Lung (tissue), 12 donors: ENCODE data around the gene ZNF521. TPM values are rescaled to one million over a fixed set of nuclear protein-coding genes. Genes with fewer than 3 reads are reported as not detected.
A peak's percentile ranks its signal among the peaks of the same experiment; 100 is the strongest.

Experiments
- ATAC-seq: fragments of 200-7000 bp; cut with Tn5 transposase; one replicate; pipeline ENCODE4 v1.9.1; 2020; ENCODE audit warnings: moderate number of reproducible peaks; ENCODE audit not compliant: insufficient read depth, low FRiP score
- DNase-seq, 3 donors: peaks; one replicate each; pipeline ENCODE4 v3.0.0-alpha.2; 2013 to 2017
- H3K27ac ChIP-seq, 2 donors: one replicate each; pipeline ENCODE4 v1.5.1; 2013; ENCODE audit warnings: mild to moderate bottlenecking in 2 of 2, moderate library complexity in 2 of 2, control low read depth in 1 of 2, inconsistent platforms in 1 of 2, low read depth in 1 of 2, low read length in 1 of 2
- H3K27me3 ChIP-seq, 3 donors: one replicate each; pipeline ENCODE4 v1.5.1; 2013; ENCODE audit warnings: low read length in 2 of 3; ENCODE audit not compliant: control insufficient read depth in 3 of 3, insufficient read depth in 3 of 3
- H3K36me3 ChIP-seq, 4 donors: one replicate each; pipeline ENCODE4 v1.5.1; 2013; ENCODE audit warnings: low read length in 4 of 4, mild to moderate bottlenecking in 1 of 4, moderate library complexity in 1 of 4; ENCODE audit not compliant: control insufficient read depth in 4 of 4, insufficient read depth in 4 of 4
- H3K4me1 ChIP-seq, 5 donors: one replicate each; pipeline ENCODE4 v1.5.1; 2013; ENCODE audit warnings: low read length in 5 of 5, mild to moderate bottlenecking in 2 of 5, moderate library complexity in 1 of 5; ENCODE audit not compliant: control insufficient read depth in 5 of 5, insufficient read depth in 5 of 5
- H3K4me3 ChIP-seq: one replicate; pipeline ENCODE4 v1.5.1; 2013; ENCODE audit warnings: mild to moderate bottlenecking, control low read depth, moderate library complexity
- H3K9ac ChIP-seq, 2 donors: one replicate each; pipeline ENCODE4 v1.5.1; 2013; ENCODE audit warnings: low read length in 2 of 2, control low read depth in 1 of 2; ENCODE audit not compliant: insufficient read depth in 1 of 2
- H3K9me3 ChIP-seq, 4 donors: one replicate each; pipeline ENCODE4 v1.5.1; 2013; ENCODE audit warnings: low read length in 3 of 4, mild to moderate bottlenecking in 1 of 4, moderate library complexity in 1 of 4; ENCODE audit not compliant: control insufficient read depth in 4 of 4, insufficient read depth in 3 of 4
- WGBS, 2 donors: extraction: QIAGEN DNeasy Blood & Tissue Kit; methylation state at CpG; one replicate each; pipeline ENCODE4 v1.1.7; 2013; 5-methylcytosine and 5-hydroxymethylcytosine counted together
- polyA plus RNA-seq, 2 donors: library from polyadenylated mRNA; stranded (reverse); fragments of 200-250 nt; gene quantifications; one replicate each; pipeline ENCODE4 v1.2.1, GENCODE V29; 2013
- total RNA-seq, 2 donors: library from RNA; depleted of rRNA in 1 of 2; stranded (reverse); fragments of >200 nt in 1 of 2; gene quantifications; one replicate each; pipeline ENCODE4 v1.2.1, GENCODE V29; 2014 to 2021
- TF ChIP-seq, protein P1 (sequence below): IDR thresholded peaks from 2 replicates; pipeline ENCODE4 v1.5.1; 2012; ENCODE audit warnings: mild to moderate bottlenecking; ENCODE audit errors: control extremely low read depth, extremely low read depth
- donor health status: control.
- donor health status: control.
- donor health status: Bipolar disorder and iron deficiency.
- donor health status: healthy.
- donor health status: DM: yes; HTN: yes; CAD: no.

The ZNF521 gene
- total and polyA plus RNA-seq, 4 donors = 1.5 to 48.8 (median 10.7) TPM

DNA sequence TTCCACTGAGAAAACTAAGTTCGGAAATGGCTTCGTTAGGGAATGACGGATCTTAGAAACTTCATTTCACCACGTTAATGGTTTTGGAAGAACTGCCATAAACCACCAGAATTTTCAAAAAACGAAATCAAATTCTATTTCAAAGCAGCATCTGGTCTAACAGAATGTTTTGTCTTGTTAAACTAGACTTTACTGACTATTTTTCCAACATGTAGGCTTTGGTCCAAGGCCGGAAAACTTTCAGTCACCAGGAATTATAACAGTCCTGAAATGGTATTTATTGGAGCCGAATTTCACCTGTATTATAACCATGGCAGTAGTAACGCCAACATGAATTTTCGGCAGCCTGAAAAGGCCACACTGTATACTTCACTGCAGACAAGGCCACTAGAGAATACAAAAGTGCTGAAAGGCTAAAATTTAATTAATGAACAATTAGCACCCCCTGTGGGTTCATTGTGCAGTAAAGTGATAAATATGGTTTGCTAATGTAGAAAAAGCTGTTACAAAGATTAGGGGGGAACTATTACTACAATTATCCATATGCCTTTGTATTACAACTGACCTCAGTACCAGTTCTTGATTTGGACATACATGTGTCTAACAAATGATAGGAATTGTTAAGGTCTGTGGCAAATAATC lies 116.4 kb downstream of the ZNF521 start:
- 81 to 84% methylated on average over 9 of the region's 9 CpGs for WGBS, 2 donors
- DNase-seq (no peak), ATAC-seq (no peak)
- TF ChIP-seq, protein P1, sequence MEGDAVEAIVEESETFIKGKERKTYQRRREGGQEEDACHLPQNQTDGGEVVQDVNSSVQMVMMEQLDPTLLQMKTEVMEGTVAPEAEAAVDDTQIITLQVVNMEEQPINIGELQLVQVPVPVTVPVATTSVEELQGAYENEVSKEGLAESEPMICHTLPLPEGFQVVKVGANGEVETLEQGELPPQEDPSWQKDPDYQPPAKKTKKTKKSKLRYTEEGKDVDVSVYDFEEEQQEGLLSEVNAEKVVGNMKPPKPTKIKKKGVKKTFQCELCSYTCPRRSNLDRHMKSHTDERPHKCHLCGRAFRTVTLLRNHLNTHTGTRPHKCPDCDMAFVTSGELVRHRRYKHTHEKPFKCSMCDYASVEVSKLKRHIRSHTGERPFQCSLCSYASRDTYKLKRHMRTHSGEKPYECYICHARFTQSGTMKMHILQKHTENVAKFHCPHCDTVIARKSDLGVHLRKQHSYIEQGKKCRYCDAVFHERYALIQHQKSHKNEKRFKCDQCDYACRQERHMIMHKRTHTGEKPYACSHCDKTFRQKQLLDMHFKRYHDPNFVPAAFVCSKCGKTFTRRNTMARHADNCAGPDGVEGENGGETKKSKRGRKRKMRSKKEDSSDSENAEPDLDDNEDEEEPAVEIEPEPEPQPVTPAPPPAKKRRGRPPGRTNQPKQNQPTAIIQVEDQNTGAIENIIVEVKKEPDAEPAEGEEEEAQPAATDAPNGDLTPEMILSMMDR = no peak
- peaks cover 5 to 60% (median 38%) of the 10 kb centered on the region in 5 donors for H3K4me1 ChIP-seq
- no peak overlapping the region for H3K27ac ChIP-seq
- no peaks in the 10 kb centered on the region for H3K9me3 ChIP-seq
- H3K9ac ChIP-seq = no peak overlapping the region
- H3K27me3 ChIP-seq = no peaks in the 10 kb centered on the region
- H3K4me3 ChIP-seq = no peak overlapping the region
- H3K36me3 ChIP-seq = no peaks in the 10 kb centered on the region

DNA sequence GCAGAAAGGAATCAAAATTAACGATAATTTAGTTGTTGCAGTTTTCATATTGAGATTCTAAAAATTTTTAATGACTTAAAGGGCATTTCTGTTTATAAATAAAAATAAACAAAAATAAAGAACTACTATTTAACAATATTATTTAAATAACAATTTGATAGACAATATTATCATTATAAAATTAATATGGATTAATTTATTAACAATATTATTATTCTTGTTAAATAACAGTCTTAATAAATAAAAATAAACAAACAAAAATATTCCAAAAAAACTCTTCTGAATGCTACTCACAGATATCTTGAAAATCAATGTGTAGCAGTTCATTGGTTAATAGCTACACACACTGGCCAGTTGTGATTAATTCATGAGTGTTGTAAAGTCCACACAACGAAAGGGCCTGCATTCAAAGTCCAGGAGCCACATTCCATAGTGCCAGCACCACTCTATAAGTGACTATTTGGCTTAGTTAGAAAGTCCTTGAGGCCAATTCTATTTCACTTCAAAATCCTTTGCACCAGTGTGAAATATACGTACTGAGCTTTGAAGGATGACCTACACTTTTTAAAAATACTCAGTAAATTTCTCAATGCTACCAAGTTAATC lies 117.1 kb downstream of the ZNF521 start:
- no peak overlapping the region for H3K27ac ChIP-seq

DNA sequence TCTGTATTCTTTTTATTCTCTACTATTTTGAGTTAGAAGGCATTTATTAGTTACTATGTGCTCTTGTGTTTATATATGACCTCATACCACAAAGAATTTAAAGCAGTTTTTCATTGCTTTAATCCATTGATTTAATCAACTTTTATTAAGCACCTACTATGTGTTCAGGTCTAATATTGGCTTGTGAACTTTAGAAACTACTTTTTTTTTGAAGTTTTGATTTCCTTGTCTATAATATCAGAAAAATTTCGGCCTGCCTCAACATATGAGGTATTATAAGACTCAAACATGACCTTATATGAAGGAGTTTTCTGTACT lies 117.7 kb downstream of the ZNF521 start:
- TF ChIP-seq, protein P1 = no peak
- no peak overlapping the region for H3K9ac ChIP-seq
- no peaks in the 10 kb centered on the region for H3K9me3 ChIP-seq
- H3K27ac ChIP-seq = peak overlapping the region in 1 of 2 donors; percentile 56
- no peak overlapping the region for H3K4me3 ChIP-seq
- WGBS, 2 donors = 81 to 93% methylated on average over 1 of the region's 1 CpG
- ATAC-seq (no peak), DNase-seq (no peak)
- peaks cover 6 to 59% (median 26%) of the 10 kb centered on the region in 5 donors for H3K4me1 ChIP-seq
- no peaks in the 10 kb centered on the region for H3K27me3 ChIP-seq
- H3K36me3 ChIP-seq = no peaks in the 10 kb centered on the region

More for the DNA sequence above, 117.1 kb downstream of the ZNF521 start:
- ATAC-seq (no peak), DNase-seq (peak in 1 of 3 donors; percentile 32)
- no peak overlapping the region for H3K4me3 ChIP-seq
- H3K36me3 ChIP-seq = no peaks in the 10 kb centered on the region
- no peaks in the 10 kb centered on the region for H3K27me3 ChIP-seq
- TF ChIP-seq, protein P1 = no peak
- no peaks in the 10 kb centered on the region for H3K9me3 ChIP-seq
- H3K4me1 ChIP-seq = peaks cover 6 to 60% (median 32%) of the 10 kb centered on the region in 5 donors
- 76 to 86% methylated on average over 3 of the region's 3 CpGs for WGBS, 2 donors
- H3K9ac ChIP-seq = no peak overlapping the region
